Hematopoietic multipotent progenitor cell treated with erythropoietin and hydrocortisone succinate and interleukin-3 and kit ligand, for 4 days (in vitro differentiated cells): ENCODE results near the gene AGXT2.

Source experiments
- DNase-seq: peaks from one replicate; pipeline ENCODE4 v3.0.0-alpha.2; 2015

Gene AGXT2

DNA sequence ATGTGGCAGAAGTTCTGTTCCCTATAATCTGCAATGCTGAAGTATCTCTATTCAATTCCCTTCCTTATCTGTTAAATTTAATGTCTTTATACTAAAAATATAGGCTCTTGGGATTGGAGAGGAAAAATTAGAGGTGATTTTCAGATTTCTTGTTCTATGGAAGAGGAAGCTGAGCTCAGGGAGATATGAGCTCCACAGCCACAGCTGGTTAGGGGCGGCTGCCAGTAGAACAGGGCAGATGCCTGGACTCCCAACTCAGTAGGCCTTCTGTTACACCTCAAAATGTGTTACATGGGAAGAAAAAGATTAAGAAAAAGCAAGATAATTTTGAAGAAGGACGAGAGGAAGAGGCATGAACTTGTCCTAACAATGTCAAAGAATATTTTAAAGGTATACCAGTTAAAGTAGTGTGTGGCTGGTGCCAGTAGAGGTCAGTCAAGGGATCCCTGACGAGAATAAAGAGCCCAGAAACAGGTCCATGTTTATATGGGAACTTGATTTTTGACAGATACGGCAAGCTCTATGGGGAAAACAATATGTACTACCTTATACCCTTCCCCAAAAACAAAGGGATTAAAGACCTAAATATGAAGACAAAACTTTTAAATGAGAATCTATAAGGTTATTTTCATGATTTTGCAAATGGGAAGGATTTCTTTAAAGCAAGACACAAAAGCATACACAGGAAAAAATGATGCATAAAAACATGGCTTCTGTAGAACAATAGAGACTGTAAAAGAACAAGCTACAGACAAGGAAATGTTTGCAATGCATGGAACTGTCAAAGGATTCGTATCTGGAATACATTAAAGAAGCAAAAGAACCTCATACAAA lies 89.7 kb downstream of the AGXT2 start:
- peak; percentile 66 for DNase-seq

GRCh38 chr5:34957321-34957720 lies 90.4 kb downstream of the AGXT2 start:
- DNase-seq, result no peak
